Liver (tissue), 3 donors: ENCODE measurements around the gene LY6G6C.

ENCODE experiments used
- EGR1 ChIP-seq, 2 donors: IDR thresholded peaks; 2 replicates each; pipeline ENCODE4 v1.6.1; 2016 to 2018; ENCODE audit warnings: antibody characterized with exemption in 2 of 2, low read depth in 2 of 2
- GABPA ChIP-seq, 2 donors: IDR thresholded peaks in 1 of 2; conservative IDR thresholded peaks in 1 of 2; 2 replicates each; pipeline ENCODE4 v1.6.1; 2016; ENCODE audit warnings: antibody characterized with exemption in 2 of 2, mild to moderate bottlenecking in 1 of 2, moderate library complexity in 1 of 2
- JUND ChIP-seq, 2 donors: IDR thresholded peaks; 2 replicates each; pipeline ENCODE4 v1.6.1; 2016; ENCODE audit warnings: antibody characterized with exemption in 2 of 2
- YY1 ChIP-seq: IDR thresholded peaks from 2 replicates; pipeline ENCODE4 v1.6.1; 2016; ENCODE audit warnings: antibody characterized with exemption, mild to moderate bottlenecking
- TF ChIP-seq, protein P1 (sequence below): fragments of 150-350 bp; IDR thresholded peaks from 2 replicates; pipeline ENCODE4 v1.5.1; 2017; ENCODE audit warnings: improper control_type of control experiment, low read depth, low read length; ENCODE audit not compliant: missing input control
- donor health status: healthy.
- donor health status: healthy.

- no peak for TF ChIP-seq GABPA (IDR thresholded peaks at IDR 0.05 in 1 of 2, conservative IDR thresholded peaks at IDR 0.05 in 1 of 2)
- TF ChIP-seq JUND (IDR thresholded peaks at IDR 0.05), result no peak
- TF ChIP-seq, protein P1, sequence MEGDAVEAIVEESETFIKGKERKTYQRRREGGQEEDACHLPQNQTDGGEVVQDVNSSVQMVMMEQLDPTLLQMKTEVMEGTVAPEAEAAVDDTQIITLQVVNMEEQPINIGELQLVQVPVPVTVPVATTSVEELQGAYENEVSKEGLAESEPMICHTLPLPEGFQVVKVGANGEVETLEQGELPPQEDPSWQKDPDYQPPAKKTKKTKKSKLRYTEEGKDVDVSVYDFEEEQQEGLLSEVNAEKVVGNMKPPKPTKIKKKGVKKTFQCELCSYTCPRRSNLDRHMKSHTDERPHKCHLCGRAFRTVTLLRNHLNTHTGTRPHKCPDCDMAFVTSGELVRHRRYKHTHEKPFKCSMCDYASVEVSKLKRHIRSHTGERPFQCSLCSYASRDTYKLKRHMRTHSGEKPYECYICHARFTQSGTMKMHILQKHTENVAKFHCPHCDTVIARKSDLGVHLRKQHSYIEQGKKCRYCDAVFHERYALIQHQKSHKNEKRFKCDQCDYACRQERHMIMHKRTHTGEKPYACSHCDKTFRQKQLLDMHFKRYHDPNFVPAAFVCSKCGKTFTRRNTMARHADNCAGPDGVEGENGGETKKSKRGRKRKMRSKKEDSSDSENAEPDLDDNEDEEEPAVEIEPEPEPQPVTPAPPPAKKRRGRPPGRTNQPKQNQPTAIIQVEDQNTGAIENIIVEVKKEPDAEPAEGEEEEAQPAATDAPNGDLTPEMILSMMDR, result no peak
- TF ChIP-seq YY1, result no peak
- no peak for TF ChIP-seq EGR1 (IDR thresholded peaks at IDR 0.05; ENCODE audit: low read depth in 2 of 2)
Observed at GRCh38 chr6:31765559-31765909, 44.0 kb upstream of the LY6G6C start.
